ENCODE results near the gene OR7A5. TPM values are rescaled to one million over a fixed set of nuclear protein-coding genes. Genes with fewer than 3 reads are reported as not detected.

Gene OR7A5
- total and polyA plus RNA-seq, 12 donors = under 0.01 to 0.41 (median 0.16) TPM; not detected in 5

- intact Hi-C loops (cut with DNase I) = no loop called here
- H3K36me3 ChIP-seq (replicated peaks in 1 of 2) = no peaks in the 10 kb centered on the region
- peak overlapping the region; percentile 38 to 83 (median 76) for H3K27ac ChIP-seq
- peaks cover 15 to 21% of the 10 kb centered on the region in 2 donors for H3K4me1 ChIP-seq (replicated peaks in 1 of 2)
- no peak overlapping the region for H3K4me3 ChIP-seq
- peak in 1 of 2 donors; percentile 87 for TF ChIP-seq POLR2A (IDR thresholded peaks at IDR 0.05)
- no peak for TF ChIP-seq CTCF (IDR thresholded peaks at IDR 0.05)
- no peaks in the 10 kb centered on the region for H3K27me3 ChIP-seq
- DNase-seq = peak; percentile 77 to 92 (median 87)
- 23 to 44% (median 38%) methylated on average over 4 of the region's 4 CpGs for WGBS, 4 donors
- H3K9me3 ChIP-seq (replicated peaks in 1 of 3) = no peaks in the 10 kb centered on the region
Observed at GRCh38 chr19:14830702-14831101, 4.3 kb downstream of the OR7A5 start.

GRCh38 chr19:14826006-14826405 is 9.0 kb downstream of the OR7A5 start:
- 43 to 57% (median 45%) methylated on average over 2 of the region's 2 CpGs for WGBS, 4 donors
- TF ChIP-seq CTCF (IDR thresholded peaks at IDR 0.05) (no peak), POLR2A (IDR thresholded peaks at IDR 0.05) (no peak)
- intact Hi-C loops (cut with DNase I) = no loop called here

GRCh38 chr19:14821937-14822336 is 13.0 kb downstream of the OR7A5 start:
- WGBS, 4 donors = 68 to 79% (median 72%) methylated on average over 6 of the region's 6 CpGs
- Histone ChIP-seq H3K4me3 (no peak overlapping the region), H3K27ac (no peak overlapping the region), H3K4me1 (replicated peaks in 1 of 2) (peaks cover 7% of the 10 kb centered on the region in 2 donors), H3K9me3 (replicated peaks in 1 of 3) (no peaks in the 10 kb centered on the region), H3K27me3 (no peaks in the 10 kb centered on the region), H3K36me3 (replicated peaks in 1 of 2) (no peaks in the 10 kb centered on the region)
- intact Hi-C loops (cut with DNase I) = no loop called here
- DNase-seq = no peak
- TF ChIP-seq POLR2A (IDR thresholded peaks at IDR 0.05) (no peak), CTCF (IDR thresholded peaks at IDR 0.05) (no peak)

More at GRCh38 chr19:14826006-14826405, 9.0 kb downstream of the OR7A5 start:
- DNase-seq = peak in 5 of 7 donors; percentile 32 to 57 (median 37)
- H3K4me3 ChIP-seq = no peak overlapping the region
- peak overlapping the region in 3 of 5 donors; percentile 20 to 50 (median 43) for H3K27ac ChIP-seq
- H3K27me3 ChIP-seq = no peaks in the 10 kb centered on the region
- H3K4me1 ChIP-seq (replicated peaks in 1 of 2) = peaks cover 9 to 10% of the 10 kb centered on the region in 2 donors
- no peaks in the 10 kb centered on the region for H3K36me3 ChIP-seq (replicated peaks in 1 of 2)
- no peaks in the 10 kb centered on the region for H3K9me3 ChIP-seq (replicated peaks in 1 of 3)

GRCh38 chr19:14818588-14818987 is 16.4 kb downstream of the OR7A5 start:
- DNase-seq = no peak
- Histone ChIP-seq H3K9me3 (replicated peaks in 1 of 3) (no peaks in the 10 kb centered on the region), H3K27me3 (no peaks in the 10 kb centered on the region), H3K36me3 (replicated peaks in 1 of 2) (no peaks in the 10 kb centered on the region), H3K27ac (no peak overlapping the region), H3K4me1 (replicated peaks in 1 of 2) (no peaks in the 10 kb centered on the region), H3K4me3 (no peak overlapping the region)
- intact Hi-C loops (cut with DNase I) = no loop called here
- TF ChIP-seq POLR2A (IDR thresholded peaks at IDR 0.05) = no peak
- no peak for TF ChIP-seq CTCF (IDR thresholded peaks at IDR 0.05)
- 76 to 83% (median 80%) methylated on average over 8 of the region's 8 CpGs for WGBS, 4 donors

Data from adrenal gland (tissue), 12 donors.